Urinary bladder (tissue), 4 donors: Measurements from ENCODE around the gene CARD11. TPM values are rescaled to one million over a fixed set of nuclear protein-coding genes. Genes with fewer than 3 reads are reported as not detected.

Experiments used
- DNase-seq: peaks from one replicate; pipeline ENCODE4 v3.0.0-alpha.2; 2015; ENCODE audit errors: extremely low spot score
- H3K27ac ChIP-seq: one replicate; pipeline ENCODE4 v1.5.1; 2013; ENCODE audit warnings: low read depth, mild to moderate bottlenecking, moderate library complexity
- H3K36me3 ChIP-seq: one replicate; pipeline ENCODE4 v1.6.1; 2013; ENCODE audit warnings: mild to moderate bottlenecking, moderate library complexity; ENCODE audit not compliant: insufficient read depth
- H3K4me1 ChIP-seq: one replicate; pipeline ENCODE4 v1.6.1; 2013; ENCODE audit warnings: mild to moderate bottlenecking, moderate library complexity; ENCODE audit not compliant: insufficient read depth
- H3K4me3 ChIP-seq: one replicate; pipeline ENCODE4 v1.5.1; 2013; ENCODE audit warnings: low read depth, low read length
- WGBS: extraction: QIAGEN DNeasy Blood & Tissue Kit; methylation state at CpG from one replicate; pipeline ENCODE4 v1.1.7; 2013; 5-methylcytosine and 5-hydroxymethylcytosine counted together
- polyA plus RNA-seq: library from polyadenylated mRNA; stranded (reverse); fragments of 200-250 nt; gene quantifications from one replicate; pipeline ENCODE4 v1.2.3, GENCODE V29; 2013
- total RNA-seq: library from RNA; depleted of rRNA; stranded (reverse); fragments of >200 nt; gene quantifications from one replicate; pipeline ENCODE4 v1.2.3, GENCODE V29; 2014
- donor health status: healthy with polysubstance abuse.
- donor health status: healthy.

Gene CARD11
- total and polyA plus RNA-seq, 2 donors, result 5.0 to 5.4 TPM

- Histone ChIP-seq H3K4me3 (no peak overlapping the region), H3K36me3 (no peaks in the 10 kb centered on the region), H3K4me1 (no peaks in the 10 kb centered on the region), H3K27ac (no peak overlapping the region)
- DNase-seq, result no peak
- WGBS, result 78% methylated on average over 6 of the region's 6 CpGs
These were observed 30.2 kb upstream of the CARD11 start for GRCh38 chr7:3073763-3074458.

GRCh38 chr7:3070908-3071307 is 27.2 kb upstream of the CARD11 start:
- no peaks in the 10 kb centered on the region for H3K36me3 ChIP-seq
- no peaks in the 10 kb centered on the region for H3K4me1 ChIP-seq
- no peak for DNase-seq
- 73% methylated on average over 4 of the region's 4 CpGs for WGBS
- H3K27ac ChIP-seq, result no peak overlapping the region
- H3K4me3 ChIP-seq, result no peak overlapping the region

- Histone ChIP-seq H3K27ac (no peak overlapping the region), H3K4me1 (no peaks in the 10 kb centered on the region), H3K4me3 (no peak overlapping the region), H3K36me3 (no peaks in the 10 kb centered on the region)
- WGBS, result 87% methylated on average over 10 of the region's 10 CpGs
- no peak for DNase-seq
These were observed 26.2 kb upstream of the CARD11 start for GRCh38 chr7:3069771-3070449.

DNA sequence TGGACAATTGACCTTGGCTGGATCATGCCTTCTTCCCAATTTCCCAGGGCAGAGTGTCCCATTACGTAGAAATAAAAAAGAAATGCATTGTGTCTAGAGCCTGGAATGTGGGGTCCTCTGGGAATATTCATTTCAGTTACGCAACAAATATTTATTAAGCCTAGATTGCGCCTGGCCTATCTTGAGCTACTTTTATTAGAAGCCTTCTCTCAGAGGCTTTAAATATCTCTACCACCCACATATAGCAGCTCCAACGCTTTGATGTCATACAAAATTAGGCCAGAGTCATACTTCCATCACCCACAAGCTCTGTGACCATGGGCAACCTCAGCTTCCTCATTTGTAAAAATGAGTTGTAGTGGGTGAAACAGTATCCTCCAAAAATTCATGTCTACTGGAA is 24.9 kb upstream of the CARD11 start:
- DNase-seq, result no peak
- Histone ChIP-seq H3K36me3 (no peaks in the 10 kb centered on the region), H3K4me3 (no peak overlapping the region), H3K27ac (no peak overlapping the region), H3K4me1 (no peaks in the 10 kb centered on the region)
- 57% methylated on average over 4 of the region's 4 CpGs for WGBS

DNA sequence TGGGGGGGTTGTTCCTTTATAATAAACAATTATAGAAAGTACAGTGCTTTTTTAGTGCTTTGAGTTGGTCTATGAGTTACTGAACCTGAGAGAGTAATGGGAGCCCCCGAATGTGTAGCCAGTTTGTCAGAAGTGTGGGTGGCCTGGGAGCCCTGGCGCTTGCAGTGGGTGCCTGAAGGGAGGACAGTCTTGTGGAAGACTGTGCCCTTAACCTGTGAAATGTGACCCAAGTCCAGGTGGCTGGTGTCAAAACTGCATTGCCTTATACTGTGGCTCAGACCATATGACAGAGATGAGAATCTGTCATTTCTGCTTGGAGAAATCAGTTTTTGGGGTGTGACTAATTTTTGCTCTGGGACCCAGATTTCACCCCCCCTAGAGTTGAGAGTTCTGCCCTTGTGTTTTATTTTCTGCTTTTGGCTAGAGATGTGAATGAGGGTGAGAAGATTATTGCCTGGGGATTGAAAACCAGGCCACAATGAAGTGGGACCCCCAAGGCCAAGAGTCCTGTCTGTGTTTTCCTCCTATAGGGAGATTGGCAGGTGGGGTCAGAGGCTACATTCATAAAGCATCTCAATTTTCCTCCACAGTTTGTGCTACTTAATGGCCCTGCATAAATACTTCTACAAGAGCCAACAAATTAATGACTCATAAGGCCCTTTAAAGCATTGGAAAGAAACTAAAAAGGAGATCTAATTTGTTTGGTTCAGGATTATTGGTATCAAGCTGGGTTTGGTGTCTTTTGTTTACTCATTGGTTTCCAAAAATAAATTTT is 24.1 kb upstream of the CARD11 start:
- Histone ChIP-seq H3K4me3 (no peak overlapping the region), H3K36me3 (no peaks in the 10 kb centered on the region), H3K4me1 (no peaks in the 10 kb centered on the region), H3K27ac (no peak overlapping the region)
- no peak for DNase-seq
- WGBS, result 88% methylated on average over 2 of the region's 2 CpGs

DNA sequence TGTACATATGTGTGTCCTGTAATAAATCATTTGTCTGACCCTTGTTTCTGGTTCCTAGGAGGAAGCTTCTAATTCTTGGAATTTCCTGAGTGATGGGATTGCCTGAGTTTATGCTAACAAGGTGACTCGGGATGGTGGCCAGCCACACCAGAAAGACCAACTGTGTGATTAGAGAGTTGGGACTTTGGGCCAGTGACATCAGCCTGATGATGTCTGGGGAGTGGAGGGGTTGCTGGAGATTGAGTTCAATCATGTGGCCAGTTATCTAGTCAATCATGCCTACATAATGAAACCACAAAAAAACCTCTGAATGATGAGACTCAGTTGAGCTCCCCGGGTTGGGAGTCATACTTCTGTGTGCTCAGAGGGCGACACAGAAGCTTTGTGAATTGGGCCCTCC is 23.5 kb upstream of the CARD11 start:
- DNase-seq, result no peak
- no peak overlapping the region for H3K27ac ChIP-seq
- H3K4me3 ChIP-seq, result no peak overlapping the region
- no peaks in the 10 kb centered on the region for H3K36me3 ChIP-seq
- H3K4me1 ChIP-seq, result no peaks in the 10 kb centered on the region
- 69% methylated on average over 3 of the region's 3 CpGs for WGBS

DNA sequence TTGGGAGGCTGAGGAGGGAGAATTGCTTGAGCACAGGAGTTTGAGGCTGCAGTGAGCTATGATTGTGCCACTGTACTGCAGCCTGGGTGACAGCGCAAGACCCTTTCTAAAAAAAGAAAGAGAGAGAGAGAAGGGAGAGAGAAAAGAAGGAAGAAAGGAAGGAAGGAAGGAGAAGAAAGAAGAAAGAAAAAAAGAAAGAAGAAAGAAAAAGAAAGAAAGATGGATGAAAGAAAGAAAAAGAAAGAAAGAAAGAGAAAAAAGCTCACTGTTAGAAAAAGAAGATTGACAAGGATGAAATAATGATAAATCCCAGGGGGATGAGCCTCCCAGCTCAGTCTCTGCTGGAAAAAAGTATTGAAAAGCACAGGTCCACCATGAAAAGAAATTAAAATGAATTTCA is 22.8 kb upstream of the CARD11 start:
- 98% methylated on average over 1 of the region's 1 CpG for WGBS
- H3K36me3 ChIP-seq, result no peaks in the 10 kb centered on the region

GRCh38 chr7:3065724-3066143 is 22.1 kb upstream of the CARD11 start:
- H3K4me3 ChIP-seq, result no peak overlapping the region
- no peaks in the 10 kb centered on the region for H3K36me3 ChIP-seq
- no peak for DNase-seq
- H3K4me1 ChIP-seq, result no peaks in the 10 kb centered on the region
- 46% methylated on average over 11 of the region's 11 CpGs for WGBS
- no peak overlapping the region for H3K27ac ChIP-seq

More for the DNA sequence above, 22.8 kb upstream of the CARD11 start:
- Histone ChIP-seq H3K4me1 (no peaks in the 10 kb centered on the region), H3K4me3 (no peak overlapping the region), H3K27ac (no peak overlapping the region)
- no peak for DNase-seq

GRCh38 chr7:3064067-3064466 is 20.4 kb upstream of the CARD11 start:
- DNase-seq, result no peak
- WGBS, result 70% methylated on average over 5 of the region's 5 CpGs
- no peak overlapping the region for H3K4me3 ChIP-seq
- H3K36me3 ChIP-seq, result no peaks in the 10 kb centered on the region
- H3K4me1 ChIP-seq, result no peaks in the 10 kb centered on the region
- H3K27ac ChIP-seq, result no peak overlapping the region

GRCh38 chr7:3063016-3063753 is 19.5 kb upstream of the CARD11 start:
- H3K4me3 ChIP-seq, result no peak overlapping the region
- no peak overlapping the region for H3K27ac ChIP-seq
- DNase-seq, result no peak
- H3K36me3 ChIP-seq, result no peaks in the 10 kb centered on the region
- WGBS, result 69% methylated on average over 7 of the region's 7 CpGs
- H3K4me1 ChIP-seq, result no peaks in the 10 kb centered on the region

- Histone ChIP-seq H3K36me3 (no peaks in the 10 kb centered on the region), H3K4me3 (no peak overlapping the region), H3K4me1 (no peaks in the 10 kb centered on the region), H3K27ac (no peak overlapping the region)
- 19% methylated on average over 9 of the region's 9 CpGs for WGBS
- no peak for DNase-seq
These were observed 13.4 kb upstream of the CARD11 start for GRCh38 chr7:3057066-3057420.

GRCh38 chr7:3056234-3057065 is 12.8 kb upstream of the CARD11 start:
- DNase-seq, result no peak
- H3K27ac ChIP-seq, result no peak overlapping the region
- no peak overlapping the region for H3K4me3 ChIP-seq
- H3K4me1 ChIP-seq, result no peaks in the 10 kb centered on the region
- H3K36me3 ChIP-seq, result no peaks in the 10 kb centered on the region
- WGBS, result 54% methylated on average over 24 of the region's 24 CpGs

- no peaks in the 10 kb centered on the region for H3K36me3 ChIP-seq
- no peak overlapping the region for H3K27ac ChIP-seq
- H3K4me1 ChIP-seq, result no peaks in the 10 kb centered on the region
- DNase-seq, result no peak
- no peak overlapping the region for H3K4me3 ChIP-seq
- WGBS, result 66% methylated on average over 6 of the region's 6 CpGs
These were observed 12.0 kb upstream of the CARD11 start for GRCh38 chr7:3055626-3056025.
